HG02884 (cell line): Measurements from ENCODE around the gene IL17RA.

Source experiments
- ATAC-seq: cut with Tn5 transposase; IDR thresholded peaks from one replicate; pipeline ENCODE4 v1.9.1; 2021; ENCODE audit warnings: mild to moderate bottlenecking, moderate library complexity; ENCODE audit not compliant: unreplicated experiment

The IL17RA gene

DNA sequence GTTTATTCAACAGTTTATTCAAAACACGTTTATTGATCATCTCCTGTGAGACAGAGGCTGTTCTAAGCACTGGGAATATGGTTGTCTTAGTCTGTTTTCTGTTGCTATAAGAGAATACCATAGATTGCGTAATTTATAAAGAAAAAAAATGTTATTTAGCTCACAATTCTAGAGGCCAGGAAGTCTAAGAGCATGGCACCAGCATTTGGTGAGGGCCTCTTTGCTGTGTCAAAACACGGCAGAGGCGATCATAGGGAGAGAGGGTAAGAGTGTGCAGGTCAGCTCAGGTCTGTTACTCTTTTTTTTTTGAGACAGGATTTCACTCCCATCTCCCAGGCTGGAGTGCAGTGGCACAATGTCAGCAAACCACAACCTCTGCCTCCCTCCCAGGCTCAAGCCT is 5.2 kb upstream of the IL17RA start:
- no peak for ATAC-seq

DNA sequence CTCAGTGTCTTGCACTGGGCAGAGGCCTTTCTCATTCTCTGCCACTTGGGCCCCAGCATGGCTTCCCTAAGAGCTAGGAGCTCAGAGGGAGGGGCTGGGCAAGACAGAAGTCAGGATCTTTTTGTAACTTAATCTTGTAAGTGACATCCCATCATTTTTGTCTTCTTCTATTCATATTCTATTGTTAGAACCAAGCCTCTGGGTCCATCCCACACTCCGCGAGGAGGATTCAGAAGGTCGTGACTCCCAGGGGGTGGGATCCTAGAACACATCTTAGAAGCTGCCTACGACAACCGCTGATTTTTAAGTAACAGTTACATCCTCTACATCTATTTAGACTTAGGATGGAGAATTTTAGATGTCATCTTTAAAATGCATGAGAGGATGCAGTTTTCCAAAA is 1.5 kb upstream of the IL17RA start:
- no peak for ATAC-seq

DNA sequence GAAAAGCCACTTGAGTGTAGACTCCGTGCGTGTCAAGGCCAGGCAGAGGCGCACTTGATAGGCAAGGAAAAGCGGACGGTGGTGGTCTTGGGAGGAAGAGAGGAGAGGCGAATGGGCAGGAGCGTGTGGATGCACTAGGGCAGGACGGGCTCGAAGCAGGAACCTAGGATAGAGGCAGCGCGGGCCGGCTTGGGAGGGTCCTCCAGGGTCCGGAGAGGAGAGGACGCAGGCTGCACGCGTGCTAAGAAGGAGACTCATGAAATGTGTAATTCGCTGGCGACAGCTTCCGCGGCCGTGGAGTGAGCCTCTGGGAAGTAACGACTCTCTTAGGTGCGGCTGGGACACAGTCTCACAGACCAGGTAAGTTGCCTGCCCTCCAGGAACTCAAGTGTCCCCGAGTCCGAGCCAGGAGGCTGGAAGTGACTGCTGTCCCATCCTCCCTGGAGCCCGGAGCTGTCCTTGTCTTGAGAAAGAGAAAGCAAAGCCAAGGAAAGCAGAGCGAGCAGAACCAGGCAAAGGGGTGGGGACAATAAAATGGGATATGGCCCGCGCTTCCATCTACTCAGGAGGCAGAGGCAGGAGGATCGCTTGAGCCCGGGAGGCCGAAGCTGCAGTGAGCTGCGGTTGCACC is 874 bp upstream of the IL17RA start:
- no peak for ATAC-seq

DNA sequence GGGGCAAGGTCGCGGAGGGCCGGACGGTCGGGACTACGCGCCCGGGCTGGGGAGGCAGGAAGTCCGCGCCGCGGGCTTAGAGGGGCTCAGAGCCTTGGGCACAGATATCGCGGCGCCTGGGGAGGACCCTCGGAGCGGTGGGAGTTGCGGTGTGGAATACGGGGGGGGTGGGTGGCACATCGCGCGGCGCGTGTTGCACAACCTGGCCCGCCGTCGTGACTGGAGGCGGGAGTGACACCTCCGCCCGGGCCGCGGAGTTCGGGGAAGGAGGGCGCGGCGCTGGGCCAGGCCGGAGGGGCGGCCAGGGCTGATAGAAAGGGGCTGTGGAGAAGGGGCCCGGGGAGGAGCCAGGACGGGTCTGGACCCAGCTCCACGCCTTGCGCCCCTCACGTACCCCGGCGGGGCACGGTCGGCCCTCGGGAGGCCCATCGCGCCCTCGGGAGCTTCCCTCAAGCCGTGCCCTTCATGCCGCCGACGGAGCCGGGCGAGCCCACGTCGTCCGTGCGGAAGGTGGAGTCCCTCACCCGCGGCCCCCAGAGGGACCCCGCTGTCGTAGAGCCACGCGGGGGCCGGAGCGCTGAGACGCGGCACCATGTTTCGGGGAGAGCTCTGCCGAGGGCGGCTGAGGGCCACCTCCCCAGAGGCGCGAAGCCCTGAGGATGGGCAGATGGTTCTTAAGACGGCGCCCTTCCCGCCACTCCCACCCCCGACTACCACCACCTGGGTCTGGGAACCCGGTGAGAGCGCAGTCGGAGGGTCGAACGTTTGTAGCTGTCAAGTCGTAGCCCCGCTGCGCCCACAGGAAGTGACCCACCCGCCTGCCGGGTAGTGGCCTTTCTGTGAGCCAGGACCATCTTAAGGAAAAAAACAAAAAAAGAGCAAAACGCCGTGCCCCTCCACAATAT is 729 bp downstream of the IL17RA start:
- ATAC-seq: peak; percentile 3

DNA sequence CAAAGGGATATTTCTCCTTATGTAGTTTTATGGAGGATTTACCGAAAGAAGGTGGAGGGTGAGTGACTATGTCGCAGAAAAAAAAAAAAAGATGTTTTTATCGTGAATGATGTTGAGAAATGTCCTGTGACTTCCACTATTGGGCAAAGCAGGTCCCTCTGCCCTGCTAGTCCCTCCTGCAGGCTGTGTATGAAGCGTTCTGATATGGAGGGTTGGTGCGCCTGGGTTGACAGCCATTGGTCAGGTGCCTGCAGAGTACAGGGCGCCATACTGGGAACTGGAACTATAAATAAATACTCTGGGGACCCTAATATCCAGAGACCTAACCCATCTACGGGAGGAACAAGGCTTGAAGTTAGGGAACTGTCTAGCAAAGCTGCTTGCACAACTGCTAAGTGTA is 1.5 kb downstream of the IL17RA start:
- no peak for ATAC-seq

DNA sequence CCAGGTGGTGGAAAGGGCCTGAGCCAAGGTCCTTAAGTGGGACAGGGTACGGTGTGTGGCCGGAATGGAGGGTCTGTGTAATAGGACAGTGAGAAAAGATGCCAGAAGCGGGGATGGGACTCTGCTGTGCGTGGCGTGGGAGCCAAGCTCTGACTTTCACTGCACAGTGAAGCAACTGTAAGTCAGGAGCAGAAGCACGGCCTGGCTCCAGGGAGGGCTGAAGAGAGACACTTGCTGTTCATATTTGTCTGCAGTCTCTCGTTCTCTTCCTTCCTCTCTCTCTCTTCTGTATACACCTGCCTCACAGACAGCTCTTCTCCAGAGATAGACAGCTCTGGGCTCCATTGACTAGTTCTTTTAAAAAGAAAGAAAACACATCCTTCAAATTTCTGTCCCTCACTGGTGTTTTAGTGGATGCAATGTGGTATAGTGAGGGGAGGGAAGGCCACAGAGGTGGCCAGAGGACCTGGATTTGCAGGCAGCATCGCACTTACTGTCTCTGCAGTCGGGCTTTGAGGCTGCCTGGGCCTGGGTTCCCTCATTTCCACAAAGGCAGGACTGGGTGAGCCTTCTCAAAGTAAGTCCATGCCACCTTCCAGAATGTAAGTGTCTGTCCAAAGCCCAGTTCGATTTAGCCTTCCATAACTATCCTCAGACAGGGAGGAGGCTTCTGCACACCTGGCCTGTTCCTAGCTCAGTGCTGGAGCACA is 2.1 kb downstream of the IL17RA start:
- ATAC-seq: no peak

DNA sequence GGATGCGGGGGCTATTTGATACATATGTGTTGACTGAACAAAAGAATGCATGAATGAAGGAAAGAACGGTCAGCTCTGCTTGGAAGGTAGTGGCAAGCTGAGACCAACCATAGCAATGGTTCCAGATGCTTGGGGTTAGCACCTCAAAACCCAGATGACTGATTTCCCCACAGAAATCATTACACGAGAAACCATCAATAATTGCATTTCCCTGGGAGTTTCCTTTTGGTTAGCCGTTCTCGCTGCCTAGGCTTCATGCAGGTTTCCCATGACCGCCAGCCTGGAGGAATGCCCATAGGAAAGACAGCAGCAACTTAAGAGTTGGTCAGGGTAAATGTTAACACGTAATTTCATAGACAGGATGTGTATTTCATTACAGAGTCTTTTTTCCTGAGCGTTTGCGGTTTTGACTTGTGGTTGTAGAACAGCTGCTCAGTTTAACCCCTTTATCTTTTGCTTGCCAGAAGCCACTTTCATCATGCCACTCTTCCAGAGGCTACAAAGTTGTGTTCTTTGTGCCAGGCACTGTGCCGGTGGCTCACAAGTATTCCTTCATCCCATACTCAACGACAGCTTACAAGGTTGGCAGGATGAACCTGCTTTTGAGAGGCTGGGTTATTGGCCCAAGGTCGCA is 2.8 kb downstream of the IL17RA start:
- ATAC-seq: peak; percentile 30

DNA sequence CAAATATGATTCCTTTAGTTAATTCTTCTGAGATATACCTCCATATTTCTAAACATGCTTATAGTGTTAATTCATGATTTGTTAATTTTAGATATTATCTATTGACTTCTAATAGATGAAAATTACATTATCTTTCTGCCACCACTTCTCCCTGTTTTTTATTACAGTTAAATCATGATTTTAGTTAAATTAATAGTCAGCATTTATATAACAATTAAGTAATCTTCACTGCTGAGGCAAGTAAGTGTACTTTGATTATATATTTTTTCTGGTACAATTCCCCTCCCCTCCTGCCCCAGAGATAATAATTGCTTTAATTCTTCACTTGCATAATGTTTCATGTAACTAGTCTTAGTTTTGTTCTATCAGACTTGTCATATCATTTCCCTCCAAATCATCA is 5.8 kb downstream of the IL17RA start:
- no peak for ATAC-seq

DNA sequence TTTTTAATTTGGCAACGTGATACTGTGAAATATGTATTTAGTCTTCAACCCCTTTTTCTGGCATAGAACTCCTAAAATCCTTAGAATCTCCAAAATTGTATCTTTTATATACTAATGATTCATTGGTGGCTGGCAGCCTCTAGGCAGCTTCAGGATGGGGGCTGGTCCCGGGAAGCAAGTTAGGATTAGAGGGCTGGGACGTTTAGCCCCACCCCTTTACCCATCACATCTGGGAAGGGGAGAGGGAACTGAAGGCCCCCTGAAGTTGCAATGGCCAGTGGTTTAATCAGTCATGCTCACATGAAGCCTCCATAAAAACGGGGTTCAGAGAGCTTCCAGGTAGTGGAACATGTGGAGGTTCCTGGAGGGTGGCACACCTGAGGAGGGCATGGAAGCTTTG is 7.1 kb downstream of the IL17RA start:
- no peak for ATAC-seq

DNA sequence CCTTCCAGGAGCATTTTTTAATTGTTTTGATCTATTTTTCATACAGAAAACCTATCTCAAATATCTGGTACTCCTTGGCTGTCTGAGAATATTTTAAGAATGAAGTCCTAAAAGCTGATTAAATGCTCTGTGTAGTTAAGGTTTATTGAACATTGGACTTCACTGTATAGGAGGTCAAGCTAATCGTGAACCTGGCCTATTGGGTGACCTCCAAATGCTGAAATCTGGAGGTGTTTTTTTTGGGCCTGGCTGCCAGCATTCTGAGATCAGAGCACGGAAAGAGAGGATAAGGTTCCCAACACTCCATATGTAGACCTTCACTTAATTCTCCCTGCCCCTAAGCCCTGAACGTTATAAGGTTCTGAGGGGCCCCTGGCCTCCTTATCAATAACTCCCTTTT is 8.3 kb downstream of the IL17RA start:
- no peak for ATAC-seq

DNA sequence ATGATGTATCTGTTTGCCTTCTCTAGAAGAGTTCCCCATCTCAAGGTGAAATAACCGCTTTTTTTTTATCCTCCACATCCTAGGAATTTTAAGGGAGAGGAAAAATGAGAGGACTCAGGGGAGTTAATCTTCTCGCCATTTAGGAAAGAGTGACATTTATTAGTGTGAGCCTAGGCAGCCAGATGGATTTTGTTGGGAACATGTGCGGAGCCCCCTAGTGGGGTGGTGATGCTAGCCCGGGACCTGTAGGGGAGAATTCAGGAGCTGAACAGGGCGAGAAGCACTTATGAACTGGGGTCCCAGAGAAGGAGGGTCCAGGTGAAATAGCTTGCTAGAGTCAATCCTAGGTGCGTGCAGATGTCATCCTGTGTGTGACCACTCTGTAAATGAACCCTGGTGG is 10.7 kb downstream of the IL17RA start:
- ATAC-seq: no peak

DNA sequence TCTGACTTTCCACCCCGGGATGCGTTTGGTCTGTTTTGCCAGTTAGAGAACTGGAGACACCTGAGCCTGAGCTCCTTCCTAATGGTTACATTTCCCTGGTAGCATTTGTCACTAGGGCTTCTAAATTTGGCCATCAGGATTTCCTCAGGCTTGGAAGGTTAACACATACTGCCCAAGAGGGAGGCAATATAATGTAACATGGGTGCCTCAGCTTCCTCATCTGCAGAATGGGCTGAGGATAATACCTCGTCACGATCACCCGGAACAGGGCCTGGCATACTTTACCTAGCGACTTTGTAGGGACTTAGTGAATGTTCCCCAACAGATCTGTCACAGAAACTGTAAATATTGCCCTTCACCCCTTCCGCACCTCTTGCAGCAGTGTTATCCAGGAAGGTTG is 11.3 kb downstream of the IL17RA start:
- no peak for ATAC-seq

DNA sequence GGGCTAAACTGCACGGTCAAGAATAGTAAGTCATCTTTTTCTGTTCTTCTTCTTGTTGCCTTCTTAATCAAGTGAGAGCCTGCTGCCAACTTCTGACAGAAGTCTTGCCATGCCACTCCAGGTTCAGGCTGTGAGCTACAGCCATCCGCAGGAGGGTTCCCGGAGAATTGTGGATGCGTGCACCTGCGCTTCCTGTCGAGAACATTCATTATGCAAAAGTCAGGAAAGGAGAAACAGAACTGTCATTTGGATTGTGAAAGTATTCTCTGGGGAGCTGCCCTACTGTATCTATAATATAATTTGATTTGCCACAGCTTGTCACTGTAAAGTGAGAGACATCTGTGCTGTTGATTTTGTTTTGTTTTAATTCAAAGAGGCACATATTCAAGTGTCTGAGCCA is 12.3 kb downstream of the IL17RA start:
- no peak for ATAC-seq

DNA sequence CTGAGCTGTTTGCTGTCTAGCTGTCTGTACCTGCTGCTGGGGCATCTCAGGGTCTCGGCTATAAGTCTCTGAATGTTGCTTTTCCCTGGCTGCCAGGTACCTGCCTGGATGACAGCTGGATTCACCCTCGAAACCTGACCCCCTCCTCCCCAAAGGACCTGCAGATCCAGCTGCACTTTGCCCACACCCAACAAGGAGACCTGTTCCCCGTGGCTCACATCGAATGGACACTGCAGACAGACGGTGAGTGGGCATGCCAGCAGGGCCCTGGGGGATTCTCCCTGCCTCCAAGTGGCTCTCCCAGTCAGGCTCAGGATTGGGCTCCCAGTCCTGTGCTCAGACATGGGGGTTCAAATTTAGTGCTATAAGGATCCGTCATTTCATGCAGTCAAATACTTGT is 12.9 kb downstream of the IL17RA start:
- no peak for ATAC-seq

DNA sequence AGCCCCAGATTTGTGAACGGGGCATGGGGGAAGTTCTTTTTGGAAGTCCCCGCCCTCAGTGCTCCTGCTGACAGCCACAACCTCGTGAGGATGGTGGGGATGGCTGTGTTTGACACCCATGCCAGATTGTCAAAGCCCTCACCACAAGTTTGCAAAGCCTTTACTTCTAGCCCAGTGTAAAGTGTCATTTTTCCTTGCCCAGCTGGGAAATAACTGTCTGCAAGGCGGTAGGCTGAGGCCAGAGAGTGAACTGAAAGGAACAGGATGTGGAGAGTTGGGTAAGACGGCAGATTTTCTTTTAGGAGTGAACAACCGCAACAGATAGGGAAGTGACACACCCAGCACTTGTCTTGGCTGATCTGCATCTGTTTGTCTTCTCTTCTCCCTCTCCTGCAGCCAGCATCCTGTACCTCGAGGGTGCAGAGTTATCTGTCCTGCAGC is 13.6 kb downstream of the IL17RA start:
- no peak for ATAC-seq

DNA sequence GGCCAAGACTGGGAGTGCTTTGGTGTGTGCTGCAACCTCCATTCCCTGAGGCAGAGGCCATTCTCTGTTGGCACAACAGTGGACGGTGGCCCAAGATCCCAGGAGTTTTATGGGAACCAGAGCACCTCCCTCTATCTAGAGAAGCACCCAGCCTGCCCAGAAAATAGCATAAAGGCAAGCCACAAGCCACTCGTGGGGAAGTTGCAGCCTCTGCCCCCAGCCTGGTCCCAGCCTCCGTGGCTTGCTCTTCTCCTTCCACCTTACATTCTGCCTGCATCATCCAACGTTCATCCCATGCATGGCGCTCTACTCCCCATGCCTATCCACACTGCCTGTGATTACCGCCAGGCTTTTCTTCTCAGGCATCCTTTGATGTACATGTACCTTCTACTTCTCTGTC is 15.8 kb downstream of the IL17RA start:
- ATAC-seq: no peak

DNA sequence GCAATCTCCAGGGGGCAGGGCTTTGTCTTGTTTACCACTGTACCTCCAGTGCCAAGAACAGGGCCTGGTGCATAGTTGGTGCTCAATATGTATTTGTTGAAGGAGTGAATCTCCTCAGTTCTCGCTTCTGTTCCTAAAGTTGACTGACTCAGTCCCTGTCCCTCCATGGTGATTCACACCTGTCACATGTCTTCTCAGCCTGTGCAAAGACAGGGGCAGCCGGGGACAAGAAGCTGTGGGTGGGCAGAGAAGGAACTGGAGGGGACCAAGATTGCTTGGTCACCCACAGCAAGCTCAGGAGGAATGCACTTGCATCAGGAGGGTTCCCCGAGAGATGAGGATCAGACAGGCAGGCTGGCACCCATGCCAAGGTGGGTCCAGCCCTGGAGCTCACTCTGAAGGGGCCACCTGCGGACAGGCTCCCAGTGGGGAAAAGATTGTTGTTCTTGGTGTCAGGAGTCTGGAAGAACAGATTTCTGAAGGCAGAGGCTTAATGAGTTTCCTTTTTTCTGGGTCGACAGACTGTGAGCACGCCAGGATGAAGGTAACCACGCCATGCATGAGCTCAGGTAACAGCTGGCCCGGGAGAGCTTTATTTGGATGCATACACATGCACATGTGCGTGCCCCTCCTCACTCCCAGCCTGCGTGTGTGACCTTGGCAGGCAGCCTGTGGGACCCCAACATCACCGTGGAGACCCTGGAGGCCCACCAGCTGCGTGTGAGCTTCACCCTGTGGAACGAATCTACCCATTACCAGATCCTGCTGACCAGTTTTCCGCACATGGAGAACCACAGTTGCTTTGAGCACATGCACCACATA is 16.9 kb downstream of the IL17RA start:
- no peak for ATAC-seq

DNA sequence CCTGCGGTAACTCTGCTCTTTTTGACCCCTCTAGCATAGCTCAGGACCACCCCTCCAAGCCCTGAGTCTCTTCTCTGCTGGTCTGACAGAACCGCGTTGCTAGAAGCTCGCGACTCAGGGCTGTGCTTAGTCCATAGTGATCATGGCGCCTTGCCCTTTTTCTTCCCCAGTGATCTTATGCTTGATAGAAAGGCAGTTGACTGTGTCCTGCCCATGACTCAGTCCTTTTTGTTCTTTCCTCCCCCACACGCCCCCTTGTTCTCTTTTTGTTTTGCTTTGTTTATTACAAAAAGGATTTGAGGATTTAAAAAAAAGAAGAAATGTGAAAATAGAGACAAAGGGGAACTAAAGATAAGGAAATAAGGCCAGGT is 17.5 kb downstream of the IL17RA start:
- ATAC-seq: no peak

DNA sequence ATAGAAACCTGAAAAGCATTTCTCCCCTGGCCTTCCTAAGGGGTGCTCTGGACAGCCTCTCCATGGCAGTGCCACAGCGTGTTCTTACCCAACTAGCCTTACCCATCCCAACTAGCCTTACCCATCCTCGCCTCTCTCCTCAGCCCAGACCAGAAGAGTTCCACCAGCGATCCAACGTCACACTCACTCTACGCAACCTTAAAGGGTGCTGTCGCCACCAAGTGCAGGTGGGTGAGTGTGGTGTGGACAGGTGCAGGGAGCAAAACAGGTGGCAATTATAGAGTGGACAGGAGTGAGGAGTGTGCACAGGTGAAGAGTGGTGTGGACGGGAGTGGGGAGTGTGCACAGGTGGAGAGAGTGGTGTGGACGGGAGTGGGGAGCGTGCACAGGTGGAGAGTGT is 18.6 kb downstream of the IL17RA start:
- no peak for ATAC-seq

DNA sequence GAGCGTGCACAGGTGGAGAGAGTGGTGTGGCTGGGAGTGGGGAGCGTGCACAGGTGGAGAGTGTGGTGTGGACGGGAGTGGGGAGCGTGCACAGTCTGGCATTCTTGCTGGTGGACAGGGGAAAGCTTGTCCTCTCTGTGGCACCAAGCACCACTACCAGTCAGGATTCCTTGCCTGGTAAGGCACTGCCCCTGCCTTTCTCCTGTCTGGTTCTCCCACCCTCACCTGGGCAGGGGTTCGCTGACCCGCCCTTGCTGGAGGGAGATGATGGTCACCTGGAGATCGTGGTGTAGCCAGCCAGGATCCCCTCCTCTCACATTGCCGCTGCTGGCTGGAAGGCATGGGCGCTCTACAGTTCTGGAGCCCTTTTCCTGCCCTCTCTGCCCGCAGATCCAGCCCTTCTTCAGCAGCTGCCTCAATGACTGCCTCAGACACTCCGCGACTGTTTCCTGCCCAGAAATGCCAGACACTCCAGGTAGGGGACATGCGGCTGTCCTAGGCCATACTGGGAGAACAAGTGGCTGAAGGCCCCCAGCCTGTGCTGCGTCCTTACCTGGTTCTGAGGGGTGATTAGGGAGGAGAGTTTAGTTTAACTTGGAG is 19.6 kb downstream of the IL17RA start:
- ATAC-seq: no peak
